IMR-90 (cell line): Measurements from ENCODE around the gene CST3. TPM values are rescaled to one million over a fixed set of nuclear protein-coding genes. Genes with fewer than 3 reads are reported as not detected.

Source experiments
- ATAC-seq: fragments of 200-7000 bp; cut with Tn5 transposase; 2 replicates; pipeline ENCODE4 v1.9.1; 2020; ENCODE audit warnings: low read depth, mild to moderate bottlenecking, moderate library complexity
- BruUV-seq: library from RNA; stranded (reverse); fragments of 400-500 nt; replicated peaks from 2 replicates; lab custom pipeline; 2021; lab: Mats Ljungman, UMichigan
- CTCF ChIA-PET: fragments of 300-600 bp; formaldehyde crosslinking; extraction: SDS; loops from one replicate; lab custom pipeline; 2021; ENCODE audit warnings: antibody characterized with exemption; lab: Yijun Ruan, JAX
- POLR2A ChIA-PET: fragments of 300-600 bp; sonication (Branson Sonifier 250); formaldehyde crosslinking; loops from one replicate; lab custom pipeline; 2022; ENCODE audit warnings: antibody characterized with exemption; ENCODE audit not compliant: unreplicated experiment; lab: Charles Lee
- DNase-seq: peaks from one replicate; pipeline ENCODE4 v3.0.0; 2013
- H2AFZ ChIP-seq: replicated peaks from 2 replicates; pipeline ENCODE3; 2013; ENCODE audit warnings: low read length, mild to moderate bottlenecking; ENCODE audit not compliant: poor library complexity
- H2AK5ac ChIP-seq: 2 replicates; pipeline ENCODE4 v1.6.1; 2013; ENCODE audit warnings: low read depth, low read length, inconsistent platforms
- H2AK9ac ChIP-seq: replicated peaks from 2 replicates; pipeline ENCODE3; 2013; ENCODE audit warnings: mild to moderate bottlenecking, low read depth, low read length, moderate library complexity; ENCODE audit not compliant: poor library complexity
- H2BK120ac ChIP-seq: 2 replicates; pipeline ENCODE4 v1.6.1; 2013; ENCODE audit warnings: low read depth, low read length, inconsistent platforms
- H2BK15ac ChIP-seq: 3 replicates; pipeline ENCODE4 v1.6.1; 2013; ENCODE audit warnings: low read depth, low read length, inconsistent platforms
- H2BK20ac ChIP-seq: 2 replicates; pipeline ENCODE4 v1.6.1; 2013; ENCODE audit warnings: low read depth, mild to moderate bottlenecking, inconsistent platforms, low read length, moderate library complexity
- H2BK5ac ChIP-seq: 2 replicates; pipeline ENCODE4 v1.6.1; 2013; ENCODE audit warnings: mild to moderate bottlenecking, low read depth, low read length, inconsistent platforms; ENCODE audit not compliant: poor library complexity, severe bottlenecking
- H3K14ac ChIP-seq: replicated peaks from 2 replicates; pipeline ENCODE4 v1.6.1; 2013; ENCODE audit warnings: low read depth, low read length, inconsistent platforms
- H3K18ac ChIP-seq: 2 replicates; pipeline ENCODE4 v1.6.1; 2013; ENCODE audit warnings: low read depth, low read length, control low read depth
- H3K23ac ChIP-seq: 2 replicates; pipeline ENCODE4 v1.6.1; 2013; ENCODE audit warnings: low read depth, low read length, inconsistent platforms
- H3K27ac ChIP-seq: 2 replicates; pipeline ENCODE4 v1.5.1; 2013; ENCODE audit warnings: mild to moderate bottlenecking, control low read depth, low read length; ENCODE audit not compliant: insufficient read depth
- H3K27me3 ChIP-seq: 2 replicates; pipeline ENCODE4 v1.6.1; 2013; ENCODE audit warnings: low read length; ENCODE audit not compliant: control insufficient read depth, insufficient read depth
- H3K36me3 ChIP-seq: 2 replicates; pipeline ENCODE4 v1.6.1; 2013; ENCODE audit warnings: low read length, mixed read lengths; ENCODE audit not compliant: control insufficient read depth, insufficient read depth
- H3K4ac ChIP-seq: 2 replicates; pipeline ENCODE4 v1.6.1; 2013; ENCODE audit warnings: low read depth, low read length, inconsistent platforms
- H3K4me1 ChIP-seq: 2 replicates; pipeline ENCODE4 v1.6.1; 2013; ENCODE audit warnings: low read length, mixed read lengths; ENCODE audit not compliant: control insufficient read depth, insufficient read depth
- H3K4me2 ChIP-seq: 2 replicates; pipeline ENCODE4 v1.6.1; 2013; ENCODE audit warnings: low read depth, mild to moderate bottlenecking, control low read depth, low read length, moderate library complexity
- H3K4me3 ChIP-seq: 2 replicates; pipeline ENCODE4 v1.5.1; 2013; ENCODE audit warnings: low read depth, mild to moderate bottlenecking, control low read depth, low read length, moderate library complexity; ENCODE audit not compliant: insufficient read depth
- H3K56ac ChIP-seq: 2 replicates; pipeline ENCODE4 v1.6.1; 2013; ENCODE audit warnings: low read length, inconsistent platforms; ENCODE audit not compliant: insufficient read depth; ENCODE audit errors: extremely low read depth
- H3K79me1 ChIP-seq, 2 experiments: 2 replicates each; pipeline ENCODE4 v1.6.1; 2013; ENCODE audit warnings: low read length in 2 of 2, inconsistent platforms in 1 of 2, low read depth in 1 of 2
- H3K9ac ChIP-seq: 2 replicates; pipeline ENCODE4 v1.6.1; 2013; ENCODE audit warnings: low read depth, low read length, control low read depth
- H3K9me1 ChIP-seq: 2 replicates; pipeline ENCODE4 v1.6.1; 2013; ENCODE audit warnings: low read length, inconsistent platforms; ENCODE audit not compliant: insufficient read depth
- H3K9me3 ChIP-seq: 2 replicates; pipeline ENCODE4 v1.6.1; 2013; ENCODE audit warnings: low read length; ENCODE audit not compliant: control insufficient read depth, insufficient read depth
- H4K20me1 ChIP-seq: 2 replicates; pipeline ENCODE4 v1.6.1; 2013; ENCODE audit warnings: low read length, inconsistent platforms; ENCODE audit not compliant: insufficient read depth
- H4K5ac ChIP-seq: 2 replicates; pipeline ENCODE4 v1.6.1; 2013; ENCODE audit warnings: mild to moderate bottlenecking, low read depth, low read length, control low read depth
- H4K8ac ChIP-seq, 2 experiments: 2 replicates each; pipeline ENCODE4 v1.6.1; 2013; ENCODE audit warnings: low read depth in 2 of 2, low read length in 2 of 2, control low read depth in 1 of 2, inconsistent platforms in 1 of 2
- H4K91ac ChIP-seq: 2 replicates; pipeline ENCODE4 v1.6.1; 2013; ENCODE audit warnings: low read depth, low read length, inconsistent platforms; ENCODE audit not compliant: insufficient read depth
- BHLHE40 ChIP-seq: fragments of 150-350 bp; IDR thresholded peaks from 2 replicates; pipeline ENCODE4 v1.6.1; 2016; ENCODE audit warnings: mild to moderate bottlenecking, low read depth, low read length
- CEBPB ChIP-seq: IDR thresholded peaks from 2 replicates; pipeline ENCODE4 v1.6.1; 2012; ENCODE audit warnings: low read depth, low read length, improper control_type of control experiment
- CHD1 ChIP-seq: IDR thresholded peaks from 2 replicates; pipeline ENCODE4 v1.6.1; 2012; ENCODE audit warnings: low read depth, low read length, improper control_type of control experiment
- CTCF ChIP-seq: conservative IDR thresholded peaks from 2 replicates; pipeline ENCODE4 v1.5.1; 2012; ENCODE audit warnings: mild to moderate bottlenecking, low read depth, low read length, improper control_type of control experiment
- ELK1 ChIP-seq: fragments of 150-350 bp; IDR thresholded peaks from 2 replicates; pipeline ENCODE4 v1.6.1; 2016; ENCODE audit warnings: low read depth, mild to moderate bottlenecking, low read length, moderate library complexity, borderline replicate concordance
- FOS ChIP-seq: fragments of 150-350 bp; IDR thresholded peaks from 2 replicates; pipeline ENCODE4 v1.6.1; 2016; ENCODE audit warnings: low read depth, low read length
- MAFK ChIP-seq: IDR thresholded peaks from 2 replicates; pipeline ENCODE4 v1.6.1; 2012; ENCODE audit warnings: low read depth, low read length, improper control_type of control experiment
- MAZ ChIP-seq: IDR thresholded peaks from 2 replicates; pipeline ENCODE4 v1.6.1; 2012; ENCODE audit warnings: low read depth, mild to moderate bottlenecking, low read length, improper control_type of control experiment, moderate library complexity, borderline replicate concordance
- MXI1 ChIP-seq: IDR thresholded peaks from 2 replicates; pipeline ENCODE4 v1.6.1; 2012; ENCODE audit warnings: low read depth, mild to moderate bottlenecking, low read length, moderate library complexity, borderline replicate concordance
- NFE2L2 ChIP-seq: fragments of 150-350 bp; IDR thresholded peaks from 2 replicates; pipeline ENCODE4 v1.6.1; 2016; ENCODE audit warnings: low read depth, mild to moderate bottlenecking, low read length
- POLR2A ChIP-seq: IDR thresholded peaks from 2 replicates; pipeline ENCODE4 v1.6.1; 2012; ENCODE audit warnings: mild to moderate bottlenecking, low read depth, low read length
- RAD21 ChIP-seq: IDR thresholded peaks from 2 replicates; pipeline ENCODE4 v1.6.1; 2012; ENCODE audit warnings: low read length, improper control_type of control experiment
- RCOR1 ChIP-seq: IDR thresholded peaks from 2 replicates; pipeline ENCODE4 v1.6.1; 2012; ENCODE audit warnings: mild to moderate bottlenecking, low read length, improper control_type of control experiment; ENCODE audit not compliant: insufficient replicate concordance
- RFX5 ChIP-seq: IDR thresholded peaks from 2 replicates; pipeline ENCODE4 v1.8.0; 2012; ENCODE audit warnings: low read depth, mild to moderate bottlenecking, low read length, moderate library complexity
- SMC3 ChIP-seq: fragments of 150-350 bp; IDR thresholded peaks from 2 replicates; pipeline ENCODE4 v1.6.1; 2016; ENCODE audit warnings: low read depth, mild to moderate bottlenecking, antibody characterized with exemption, low read length, moderate library complexity
- USF2 ChIP-seq: fragments of 150-350 bp; IDR thresholded peaks from 2 replicates; pipeline ENCODE4 v1.6.1; 2017; ENCODE audit warnings: mild to moderate bottlenecking, antibody characterized with exemption, low read length, low read depth
- WGBS, 2 experiments: methylation state at CpG; one replicate each; pipeline versions ENCODE4 v1.1.5 to v1.1.7; 2013; ENCODE audit warnings: missing lambda C conversion rate in 2 of 2; ENCODE audit not compliant: insufficient read length in 1 of 2; ENCODE audit errors: extremely low coverage in 2 of 2; 5-methylcytosine and 5-hydroxymethylcytosine counted together
- dilution Hi-C: fragments of 300-500 bp; cut with HindIII; formaldehyde crosslinking; loops from one replicate; pipeline ENCODE4 v1.14.3; 2018; ENCODE audit warnings: low sequenced_read_pairs; ENCODE audit not compliant: unreplicated experiment
- in situ Hi-C: fragments of 300-500 bp; cut with MboI; formaldehyde crosslinking; loops from 3 replicates; pipeline ENCODE4 v1.14.3; 2019; ENCODE audit warnings: low sequenced_read_pairs, inconsistent platforms, mixed read lengths
- intact Hi-C: fragments of 100-400 bp; cut with micrococcal nuclease; formaldehyde crosslinking; loops from 2 replicates; pipeline ENCODE4 v1.10.0; 2022
- polyA plus RNA-seq, 3 experiments: library from polyadenylated mRNA; depleted of rRNA; stranded (reverse); fragments of >200 nt; gene quantifications; 2 replicates each; pipeline ENCODE4 v1.2.3, GENCODE V29; 2012; ENCODE audit warnings: low replicate concordance in 1 of 3
- total RNA-seq: library from RNA; depleted of rRNA; stranded (reverse); fragments of >200 nt; gene quantifications from 2 replicates; pipeline ENCODE4 v1.2.3, GENCODE V29; 2012

The CST3 gene
- total and polyA plus RNA-seq, 2 of the 4 experiments (the other 2 are of a cell fraction): 26.0 to 471 TPM

- Histone ChIP-seq H3K27ac (no peak overlapping the region), H3K56ac (no peak overlapping the region), H3K9me3 (no peaks in the 10 kb centered on the region), H2BK20ac (no peak overlapping the region), H4K8ac (no peak overlapping the region), H2BK15ac (no peak overlapping the region), H2AK9ac (no peak overlapping the region), H3K4ac (no peak overlapping the region), H3K27me3 (peaks cover 4% of the 10 kb centered on the region), H3K9me1 (no peaks in the 10 kb centered on the region), H3K4me2 (no peak overlapping the region), H2AK5ac (no peak overlapping the region), H3K4me1 (peaks cover 2% of the 10 kb centered on the region), H3K36me3 (no peaks in the 10 kb centered on the region), H4K91ac (no peak overlapping the region), H4K5ac (no peak overlapping the region), H3K18ac (no peak overlapping the region), H2AFZ (no peak overlapping the region), H3K9ac (no peak overlapping the region), H3K14ac (no peak overlapping the region), H3K23ac (no peak overlapping the region), H3K79me1 (no peaks in the 10 kb centered on the region), H2BK120ac (no peak overlapping the region), H4K20me1 (no peaks in the 10 kb centered on the region), H3K4me3 (no peak overlapping the region), H2BK5ac (no peak overlapping the region)
- in situ Hi-C loops (no loop called here), dilution Hi-C loops (no loop called here), intact Hi-C loops (no loop called here)
- CTCF ChIA-PET: no interaction called here
- TF ChIP-seq MAZ (no peak), USF2 (no peak), RAD21 (no peak), ELK1 (no peak), FOS (no peak), SMC3 (no peak), RFX5 (no peak), BHLHE40 (no peak), CHD1 (no peak), CTCF (no peak), NFE2L2 (no peak), MXI1 (no peak), POLR2A (no peak), MAFK (no peak), CEBPB (no peak), RCOR1 (no peak)
- DNase-seq (no peak), ATAC-seq (no peak)
- POLR2A ChIA-PET: no interaction called here
- no TSS peak for BruUV-seq
- no CpG with 5 or more reads among the region's 2 CpGs for WGBS, 2 experiments
Measured at GRCh38 chr20:23654000-23654399, 16.2 kb upstream of the CST3 start.
